ENCODE measurements around the gene ANOS1.
A peak's percentile ranks its signal among the peaks of the same experiment; 100 is the strongest.

ANOS1 gene

DNA sequence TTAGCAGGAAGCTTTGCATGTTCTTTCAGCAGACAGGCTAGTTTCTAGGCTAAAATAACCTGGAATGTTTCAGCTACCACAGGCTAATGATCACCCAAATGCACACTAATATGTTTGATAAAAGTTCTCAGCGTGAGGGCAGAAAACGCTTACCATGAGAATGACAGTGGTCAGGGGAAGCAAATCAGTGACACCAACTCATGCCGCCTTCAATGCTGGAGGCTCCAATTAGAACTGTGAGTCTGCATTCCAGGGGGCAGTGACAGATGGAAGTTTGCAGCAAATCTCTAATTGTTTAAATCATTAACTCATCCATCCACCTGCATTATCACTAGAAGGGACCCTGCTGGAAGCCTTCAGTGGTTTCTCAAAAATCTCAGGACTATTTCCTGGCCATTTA, 43.2 kb downstream of the ANOS1 start:
- no peak for DNase-seq (ENCODE audit: low read depth)
- no peak overlapping the region for H3K4me3 ChIP-seq (replicated peaks; ENCODE audit: low read depth, low read length)
- TF ChIP-seq, protein P1, sequence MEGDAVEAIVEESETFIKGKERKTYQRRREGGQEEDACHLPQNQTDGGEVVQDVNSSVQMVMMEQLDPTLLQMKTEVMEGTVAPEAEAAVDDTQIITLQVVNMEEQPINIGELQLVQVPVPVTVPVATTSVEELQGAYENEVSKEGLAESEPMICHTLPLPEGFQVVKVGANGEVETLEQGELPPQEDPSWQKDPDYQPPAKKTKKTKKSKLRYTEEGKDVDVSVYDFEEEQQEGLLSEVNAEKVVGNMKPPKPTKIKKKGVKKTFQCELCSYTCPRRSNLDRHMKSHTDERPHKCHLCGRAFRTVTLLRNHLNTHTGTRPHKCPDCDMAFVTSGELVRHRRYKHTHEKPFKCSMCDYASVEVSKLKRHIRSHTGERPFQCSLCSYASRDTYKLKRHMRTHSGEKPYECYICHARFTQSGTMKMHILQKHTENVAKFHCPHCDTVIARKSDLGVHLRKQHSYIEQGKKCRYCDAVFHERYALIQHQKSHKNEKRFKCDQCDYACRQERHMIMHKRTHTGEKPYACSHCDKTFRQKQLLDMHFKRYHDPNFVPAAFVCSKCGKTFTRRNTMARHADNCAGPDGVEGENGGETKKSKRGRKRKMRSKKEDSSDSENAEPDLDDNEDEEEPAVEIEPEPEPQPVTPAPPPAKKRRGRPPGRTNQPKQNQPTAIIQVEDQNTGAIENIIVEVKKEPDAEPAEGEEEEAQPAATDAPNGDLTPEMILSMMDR (IDR thresholded peaks at IDR 0.05; ENCODE audit: low read length, missing control alignments) = no peak

DNA sequence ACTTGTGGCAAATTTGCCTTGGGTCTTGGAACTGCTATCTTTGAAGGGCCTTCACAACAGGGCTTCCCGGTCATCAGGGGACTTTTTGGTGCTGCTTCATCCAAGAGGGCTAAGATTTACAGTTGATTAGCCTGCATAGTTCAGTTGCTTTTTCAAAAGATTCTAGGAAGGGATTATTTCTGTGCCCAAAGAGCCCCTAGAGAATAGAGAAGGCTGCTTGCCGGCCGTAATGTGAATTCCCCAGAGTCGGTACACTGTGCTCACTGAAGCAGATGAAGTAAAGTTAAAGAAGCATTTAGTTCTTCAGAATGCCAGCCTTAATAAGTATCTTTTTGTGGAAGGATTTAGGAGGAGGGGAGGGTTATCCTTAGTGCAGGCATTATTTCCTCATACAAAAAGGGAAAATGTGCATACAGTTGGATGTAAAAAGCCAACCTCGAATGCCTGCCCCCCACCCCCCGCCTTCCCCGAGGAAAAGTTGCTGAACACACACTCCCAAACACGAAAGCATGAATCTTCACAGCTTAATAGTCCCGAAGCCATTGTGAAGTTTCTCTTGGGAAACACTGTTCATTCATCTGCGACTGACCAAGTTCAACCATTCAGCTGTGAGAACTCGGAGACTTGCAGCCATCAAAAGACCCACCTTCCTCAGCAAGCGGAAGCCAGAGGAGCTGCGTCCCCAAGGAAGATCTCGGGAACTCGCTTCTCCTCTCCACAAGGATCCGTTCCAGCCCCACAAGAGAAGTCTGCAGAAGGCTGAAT, 47.6 kb downstream of the ANOS1 start:
- no peak overlapping the region for H3K4me3 ChIP-seq (replicated peaks; ENCODE audit: low read depth, low read length)
- TF ChIP-seq, protein P1 (IDR thresholded peaks at IDR 0.05; ENCODE audit: low read length, missing control alignments) = no peak
- DNase-seq (ENCODE audit: low read depth) = no peak

DNA sequence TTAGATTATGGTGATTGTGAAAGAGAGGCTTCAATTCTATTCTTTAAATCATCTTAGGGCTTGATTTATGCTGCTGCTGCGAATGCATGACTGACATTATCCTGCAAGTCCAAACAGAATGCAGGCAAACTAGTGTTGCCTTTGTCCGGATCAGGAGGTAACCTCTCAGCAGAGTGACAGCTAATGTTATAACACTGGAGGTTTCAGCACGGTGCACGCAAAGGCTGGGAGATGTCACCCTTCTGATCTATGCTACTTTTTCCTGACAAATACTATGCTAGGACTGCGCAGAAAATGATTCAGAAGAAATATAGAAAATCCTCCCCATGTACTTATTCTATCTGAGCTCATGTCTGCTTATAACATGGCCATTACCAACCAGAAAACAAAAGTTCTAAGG, 48.2 kb downstream of the ANOS1 start:
- TF ChIP-seq, protein P1 (IDR thresholded peaks at IDR 0.05; ENCODE audit: low read length, missing control alignments) = no peak
- no peak for DNase-seq (ENCODE audit: low read depth)
- no peak overlapping the region for H3K4me3 ChIP-seq (replicated peaks; ENCODE audit: low read depth, low read length)

DNA sequence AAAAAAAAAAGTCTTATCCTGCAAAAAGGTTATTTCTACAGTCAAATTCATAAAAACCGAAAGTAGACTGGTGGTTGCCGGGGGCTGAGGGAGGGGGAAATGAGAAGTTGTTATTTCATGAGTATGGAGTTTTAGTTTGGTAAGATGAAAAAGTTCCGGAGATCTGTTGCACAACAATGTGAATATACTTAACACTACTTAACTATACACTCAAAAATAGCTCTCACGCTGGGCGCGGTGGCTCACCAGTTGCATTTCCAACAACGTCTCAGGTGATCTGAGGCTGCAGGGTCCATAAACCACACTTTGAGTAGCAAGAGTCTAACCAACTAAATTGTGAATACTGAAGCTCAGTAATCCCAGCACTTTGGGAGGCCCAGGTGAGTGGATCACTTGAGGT, 52.4 kb downstream of the ANOS1 start:
- no peak for DNase-seq (ENCODE audit: low read depth)
- no peak overlapping the region for H3K4me3 ChIP-seq (replicated peaks; ENCODE audit: low read depth, low read length)
- TF ChIP-seq, protein P1 (IDR thresholded peaks at IDR 0.05; ENCODE audit: low read length, missing control alignments) = no peak

DNA sequence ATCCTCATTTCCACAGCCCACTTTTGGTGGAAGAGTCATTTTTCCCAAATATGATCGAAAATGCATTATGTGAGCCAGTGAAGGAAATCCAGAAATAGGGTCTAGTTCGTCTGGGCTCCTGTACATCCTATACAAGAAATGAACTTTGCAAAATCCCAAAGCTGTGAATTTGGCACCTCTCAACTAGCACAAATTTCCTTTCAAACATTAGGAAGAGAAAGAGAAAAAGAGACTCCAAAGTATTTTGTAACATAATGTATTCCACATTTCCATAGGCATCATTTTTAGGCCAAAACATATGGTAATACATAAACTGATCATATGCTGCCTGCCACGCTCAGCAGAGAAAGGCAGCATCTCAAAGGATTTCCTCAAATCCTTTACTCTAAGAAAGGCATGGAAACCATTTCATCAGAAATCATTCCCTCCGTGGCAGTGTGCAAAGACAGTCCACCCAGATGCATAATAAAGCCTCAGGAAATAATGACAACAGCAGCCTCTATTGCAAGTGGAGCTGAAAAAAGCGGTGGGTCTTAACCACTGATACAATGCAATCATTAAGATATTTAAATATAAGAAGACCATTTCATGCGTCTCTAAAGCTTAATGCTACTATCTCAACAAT, 56.8 kb downstream of the ANOS1 start:
- TF ChIP-seq, protein P1 (IDR thresholded peaks at IDR 0.05; ENCODE audit: low read length, missing control alignments) = no peak
- H3K4me3 ChIP-seq (replicated peaks; ENCODE audit: low read depth, low read length) = no peak overlapping the region
- no peak for DNase-seq (ENCODE audit: low read depth)

DNA sequence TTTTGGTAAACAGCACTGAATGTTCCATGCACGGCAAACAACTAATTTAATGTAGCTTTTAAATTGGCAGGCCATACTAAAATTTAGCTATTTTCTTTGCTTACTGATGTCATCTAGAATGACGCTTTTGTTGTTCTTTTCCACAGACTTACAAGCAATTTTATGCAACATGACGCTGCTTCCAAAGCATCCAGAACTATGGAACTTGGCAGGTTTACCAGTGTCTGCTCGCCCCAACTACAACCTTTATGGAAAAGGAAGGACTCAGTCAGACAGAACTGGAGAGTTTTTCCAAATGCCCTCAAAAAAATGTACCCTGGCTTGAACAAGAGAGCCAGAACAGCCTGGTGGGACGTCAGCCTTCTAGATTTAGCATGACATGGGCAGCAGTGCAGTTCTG, 58.7 kb downstream of the ANOS1 start:
- H3K4me3 ChIP-seq (replicated peaks; ENCODE audit: low read depth, low read length) = no peak overlapping the region
- TF ChIP-seq, protein P1 (IDR thresholded peaks at IDR 0.05; ENCODE audit: low read length, missing control alignments) = no peak
- peak; percentile 17 for DNase-seq (ENCODE audit: low read depth)

Measured in fibroblast of pulmonary artery (primary cell).